Measurements from ENCODE around the gene KHDC1.

GRCh38 chr6:73209117-73209516, 53.9 kb downstream of the KHDC1 start:
- TF ChIP-seq CTCF (IDR thresholded peaks at IDR 0.05; ENCODE audit: poor library complexity, severe bottlenecking) = no peak
- no peak for TF ChIP-seq REST (IDR thresholded peaks at IDR 0.05; ENCODE audit: borderline replicate concordance)
- TF ChIP-seq EZH2 (IDR thresholded peaks at IDR 0.05; ENCODE audit: borderline replicate concordance, insufficient read depth, low read length, poor library complexity, severe bottlenecking) = no peak
- no peak for TF ChIP-seq MXI1 (conservative IDR thresholded peaks at IDR 0.05; ENCODE audit: poor library complexity, severe bottlenecking)
- no peak for TF ChIP-seq EP300 (conservative IDR thresholded peaks at IDR 0.05; ENCODE audit: poor library complexity, severe bottlenecking)
- no peak for TF ChIP-seq RAD21 (conservative IDR thresholded peaks at IDR 0.05)
- TF ChIP-seq SMC3 (conservative IDR thresholded peaks at IDR 0.05; ENCODE audit: poor library complexity) = no peak
- TF ChIP-seq TAF1 (IDR thresholded peaks at IDR 0.05; ENCODE audit: low read depth) = no peak

Data from neural cell (in vitro differentiated cells).